K562 (cell line): ENCODE results near the gene CENPA.

Experiments used
- DDX20 ChIP-seq: fragments of 450-650 bp; IDR thresholded peaks from 2 replicates; pipeline ENCODE4 v1.6.1; 2016; ENCODE audit warnings: missing genetic modification characterization, low read depth, mild to moderate bottlenecking, missing compliant biosample characterization, moderate library complexity
- EP300 ChIP-seq: IDR thresholded peaks from 2 replicates; pipeline ENCODE4 v1.6.1; 2012; ENCODE audit warnings: low read length, improper control_type of control experiment
- EWSR1 ChIP-seq: fragments of 450-650 bp; IDR thresholded peaks from 2 replicates; pipeline ENCODE4 v1.6.1; 2018; ENCODE audit warnings: borderline replicate concordance, mild to moderate bottlenecking, low read depth, moderate library complexity; ENCODE audit not compliant: partially characterized antibody
- MTF1 ChIP-seq: fragments of 250-450 bp; sonication (Bioruptor Pico); IDR thresholded peaks from 2 replicates; pipeline ENCODE4 v1.9.0; 2021; ENCODE audit warnings: moderate library complexity, mild to moderate bottlenecking, inconsistent platforms, borderline replicate concordance
- MXI1 ChIP-seq: IDR thresholded peaks from 2 replicates; pipeline ENCODE4 v1.6.1; 2011; ENCODE audit warnings: low read depth, mild to moderate bottlenecking, improper control_type of control experiment, low read length
- TFAP4 ChIP-seq: sonication (generic); formaldehyde crosslinking; IDR thresholded peaks from 2 replicates; pipeline ENCODE4 v1.8.0; 2022; ENCODE audit warnings: missing genetic modification reagents, mild to moderate bottlenecking, moderate library complexity, borderline replicate concordance
- ZNF239 ChIP-seq: fragments of 250-450 bp; sonication (Bioruptor Pico); IDR thresholded peaks from 2 replicates; pipeline ENCODE4 v1.4.0; 2020; ENCODE audit warnings: mild to moderate bottlenecking
- ZNF79 ChIP-seq: fragments of 250-450 bp; sonication (Bioruptor Pico); IDR thresholded peaks from 2 replicates; pipeline ENCODE4 v1.4.0; 2020; ENCODE audit warnings: low read depth, mild to moderate bottlenecking, moderate library complexity

DNA sequence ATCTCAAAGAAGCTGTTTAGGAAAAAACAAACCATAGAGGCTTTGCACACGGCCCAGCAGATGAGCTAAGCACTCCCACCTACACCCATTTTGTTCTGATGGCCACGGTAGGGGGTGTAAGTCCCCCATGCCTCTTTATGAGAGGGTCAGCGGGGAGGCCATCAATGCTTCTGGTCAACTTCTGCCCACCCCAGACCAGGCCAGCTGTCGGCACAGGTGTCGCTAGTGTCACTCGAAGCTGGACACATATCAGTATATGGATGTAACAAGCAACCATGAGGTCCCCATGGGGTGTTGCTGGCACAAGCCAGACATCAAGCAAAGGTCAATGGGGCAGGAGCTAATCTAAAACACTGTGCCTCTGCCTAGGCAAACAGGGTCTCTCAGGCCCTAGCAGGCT lies 45.5 kb upstream of the CENPA start:
- no peak for TF ChIP-seq MXI1
- no peak for TF ChIP-seq ZNF239 (CRISPR knock-in tag)
- TF ChIP-seq TFAP4: no peak
- TF ChIP-seq EWSR1: no peak
- TF ChIP-seq DDX20 (tag): no peak
- no peak for TF ChIP-seq EP300
- TF ChIP-seq MTF1: no peak
- TF ChIP-seq ZNF79 (CRISPR knock-in tag): no peak
